MCF 10A (cell line): ENCODE results near the gene BAG5. TPM values are rescaled to one million over a fixed set of nuclear protein-coding genes. Genes with fewer than 3 reads are reported as not detected.

Experiments used
- BruUV-seq: library from RNA; stranded (reverse); fragments of 400-500 nt; replicated peaks from 2 replicates; lab custom pipeline; 2021; lab: Mats Ljungman, UMichigan
- CTCF ChIA-PET: fragments of 300-600 bp; sonication (Branson Sonifier 250); formaldehyde crosslinking; extraction: SDS; loops from one replicate; lab custom pipeline; 2021; ENCODE audit warnings: antibody characterized with exemption, inconsistent platforms; lab: Yijun Ruan, JAX
- POLR2A ChIA-PET: fragments of 300-600, 350-650 bp; sonication (Branson Sonifier 250); formaldehyde crosslinking; extraction: SDS; loops from one replicate; lab custom pipeline; 2020; ENCODE audit warnings: antibody characterized with exemption, inconsistent platforms; lab: Yijun Ruan, JAX
- DNase-seq: peaks from one replicate; pipeline ENCODE4 v3.0.0-alpha.2; 2018; ENCODE audit not compliant: unreplicated experiment
- H3K27ac Mint-ChIP-seq: one replicate; pipeline ENCODE4 v1.8.0; 2022; ENCODE audit warnings: mild to moderate bottlenecking, low read depth, mixed read lengths; ENCODE audit not compliant: unreplicated experiment
- H3K27me3 Mint-ChIP-seq: one replicate; pipeline ENCODE4 v1.8.0; 2022; ENCODE audit warnings: mixed read lengths; ENCODE audit not compliant: insufficient read depth, unreplicated experiment
- H3K36me3 Mint-ChIP-seq: one replicate; pipeline ENCODE4 v1.8.0; 2022; ENCODE audit warnings: mild to moderate bottlenecking, moderate library complexity, mixed read lengths; ENCODE audit not compliant: insufficient read depth, unreplicated experiment
- H3K4me1 Mint-ChIP-seq: one replicate; pipeline ENCODE4 v1.8.0; 2022; ENCODE audit warnings: mixed read lengths; ENCODE audit not compliant: insufficient read depth, unreplicated experiment
- H3K4me3 Mint-ChIP-seq: one replicate; pipeline ENCODE4 v1.8.0; 2022; ENCODE audit warnings: mild to moderate bottlenecking, moderate library complexity, mixed read lengths; ENCODE audit not compliant: unreplicated experiment
- H3K9me3 Mint-ChIP-seq: one replicate; pipeline ENCODE4 v1.8.0; 2022; ENCODE audit warnings: mixed read lengths; ENCODE audit not compliant: unreplicated experiment
- CTCF ChIP-seq: fragments of 200-600 bp; IDR thresholded peaks from one replicate; pipeline ENCODE4 v1.8.0; 2022; ENCODE audit warnings: antibody characterized with exemption, mild to moderate bottlenecking; ENCODE audit not compliant: unreplicated experiment
- intact Hi-C: fragments of 100-400 bp; cut with micrococcal nuclease; formaldehyde crosslinking; loops from 2 replicates; pipeline ENCODE4 v1.14.1; 2022
- total RNA-seq: library from RNA; stranded (reverse); gene quantifications from 2 replicates; pipeline ENCODE4 v1.2.3, GENCODE V29; 2022

The BAG5 gene
- total RNA-seq, 1 experiment from 2014 or later = 30.9 TPM

- DNase-seq = no peak
- Mint-ChIP-seq H3K36me3 (peaks cover 25% of the 10 kb centered on the region), H3K4me1 (peaks cover 5% of the 10 kb centered on the region), H3K27me3 (no peaks in the 10 kb centered on the region), H3K27ac (no peak overlapping the region), H3K4me3 (no peak overlapping the region), H3K9me3 (no peaks in the 10 kb centered on the region)
- ChIA-PET POLR2A (interaction anchor here (1.1 kb wide), 1 partner anchor 13 kb away, joined by 3 read pairs; no protein-coding TSS in a partner anchor), CTCF (interaction anchor here (2.1 kb wide), 1 partner anchor 13 kb away, joined by 7 read pairs; no protein-coding TSS in a partner anchor)
- BruUV-seq = no TSS peak
- intact Hi-C loops = no loop called here
- no peak for TF ChIP-seq CTCF
Observed at GRCh38 chr14:103533999-103534575, 28.4 kb downstream of the BAG5 start.

- no peak for TF ChIP-seq CTCF
- intact Hi-C loops = no loop called here
- Mint-ChIP-seq H3K4me3 (no peak overlapping the region), H3K27ac (no peak overlapping the region), H3K4me1 (peaks cover 5% of the 10 kb centered on the region), H3K27me3 (no peaks in the 10 kb centered on the region), H3K9me3 (no peaks in the 10 kb centered on the region), H3K36me3 (peaks cover 25% of the 10 kb centered on the region)
- CTCF ChIA-PET = interaction anchor here (2.1 to 5.5 kb wide), 2 partner anchors 12 to 14 kb away, joined by 7 to 34 read pairs; no protein-coding TSS in a partner anchor
- no TSS peak for BruUV-seq
- POLR2A ChIA-PET = interaction anchor here (1.1 kb wide), 1 partner anchor 12 kb away, joined by 3 read pairs; no protein-coding TSS in a partner anchor
- DNase-seq = no peak
Observed at GRCh38 chr14:103533137-103533998, 29.1 kb downstream of the BAG5 start.

- Mint-ChIP-seq H3K9me3 (no peaks in the 10 kb centered on the region), H3K36me3 (peaks cover 25% of the 10 kb centered on the region), H3K27me3 (no peaks in the 10 kb centered on the region), H3K4me3 (no peak overlapping the region), H3K27ac (no peak overlapping the region), H3K4me1 (peaks cover 7% of the 10 kb centered on the region)
- CTCF ChIA-PET = interaction anchor here (0.6 to 5.5 kb wide), 3 partner anchors 8 to 142 kb away, joined by 3 to 34 read pairs (median 3); no protein-coding TSS in a partner anchor
- no TSS peak for BruUV-seq
- intact Hi-C loops = no loop called here
- no peak for DNase-seq
- no peak for TF ChIP-seq CTCF
- POLR2A ChIA-PET = interaction anchor here (1.1 kb wide), 1 partner anchor 12 kb away, joined by 3 read pairs; no protein-coding TSS in a partner anchor
Observed at GRCh38 chr14:103532216-103533136, 30.0 kb downstream of the BAG5 start.
